Heart left ventricle (tissue), 13 donors: Measurements from ENCODE around the gene DIP2B.

Experiments
- POLR2A ChIP-seq, 2 donors: fragments of 450-650 bp; IDR thresholded peaks; one replicate each; pipeline ENCODE4 v1.6.1; 2017; ENCODE audit warnings: antibody characterized with exemption in 2 of 2, mild to moderate bottlenecking in 2 of 2, moderate library complexity in 2 of 2
- TF ChIP-seq, protein P1 (sequence below), 12 donors: fragments of 200-600 bp; sonication (generic) in 4 of 12; IDR thresholded peaks; one replicate each; pipeline versions ENCODE4 v1.5.0 to v1.8.0; 2018 to 2022; ENCODE audit warnings: antibody characterized with exemption in 12 of 12, mild to moderate bottlenecking in 5 of 12
- donor health status: ischemic (EF 13 %, LVEDD 7.1; RV severe dilation, severe dysfunction).
- donor health status: DM: no; HTN: yes; CAD: no.
- donor health status: DM: no; HTN: no; CAD: no.
- donor health status: ischemic (EF 25% LVEDD 6.9; RV normal size, moderate dysfunction).
- donor health status: ischemic (EF 25% LVEDD 5.7; RV mildly dilated, moderate dysfunction).
- donor health status: ischemic (EF 35%, LVEDD 5.7; RV mildly dilated, moderate dysfunction).
- donor health status: nonischemic (EF 11% LVEDD 7.7; RV severe dilation, severe dysfunction).
- donor health status: DM: yes; HTN: yes; CAD: no.
- donor health status: PGD.
- donor health status: ischemic (EF 29% LVEDD 5.4; RV normal size, mild dysfunction).
- donor health status: nonischemic (EF 23%, LVEDD 6.1; RV moderate dilation, normal function).

DNA sequence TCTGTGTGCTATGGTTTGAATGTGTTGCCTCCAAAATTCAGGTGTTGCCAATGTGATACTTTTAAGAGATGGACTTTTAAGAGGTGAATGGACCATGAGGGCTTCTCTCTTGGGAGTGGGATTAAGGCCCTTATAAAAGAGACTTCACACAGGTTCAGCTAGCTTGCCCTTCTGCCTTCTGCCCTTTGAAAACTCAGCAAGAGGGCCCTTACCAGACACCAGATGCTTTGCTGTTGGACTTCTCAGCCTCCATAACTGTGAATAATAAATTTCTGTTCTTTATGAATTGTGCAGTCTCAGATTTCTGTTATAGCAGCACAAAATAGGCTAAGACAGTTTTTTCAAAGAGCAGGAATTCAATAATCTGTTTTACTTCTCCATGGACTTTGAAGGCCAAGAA is 86.1 kb downstream of the DIP2B start:
- TF ChIP-seq, protein P1, sequence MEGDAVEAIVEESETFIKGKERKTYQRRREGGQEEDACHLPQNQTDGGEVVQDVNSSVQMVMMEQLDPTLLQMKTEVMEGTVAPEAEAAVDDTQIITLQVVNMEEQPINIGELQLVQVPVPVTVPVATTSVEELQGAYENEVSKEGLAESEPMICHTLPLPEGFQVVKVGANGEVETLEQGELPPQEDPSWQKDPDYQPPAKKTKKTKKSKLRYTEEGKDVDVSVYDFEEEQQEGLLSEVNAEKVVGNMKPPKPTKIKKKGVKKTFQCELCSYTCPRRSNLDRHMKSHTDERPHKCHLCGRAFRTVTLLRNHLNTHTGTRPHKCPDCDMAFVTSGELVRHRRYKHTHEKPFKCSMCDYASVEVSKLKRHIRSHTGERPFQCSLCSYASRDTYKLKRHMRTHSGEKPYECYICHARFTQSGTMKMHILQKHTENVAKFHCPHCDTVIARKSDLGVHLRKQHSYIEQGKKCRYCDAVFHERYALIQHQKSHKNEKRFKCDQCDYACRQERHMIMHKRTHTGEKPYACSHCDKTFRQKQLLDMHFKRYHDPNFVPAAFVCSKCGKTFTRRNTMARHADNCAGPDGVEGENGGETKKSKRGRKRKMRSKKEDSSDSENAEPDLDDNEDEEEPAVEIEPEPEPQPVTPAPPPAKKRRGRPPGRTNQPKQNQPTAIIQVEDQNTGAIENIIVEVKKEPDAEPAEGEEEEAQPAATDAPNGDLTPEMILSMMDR (IDR thresholded peaks at IDR 0.05) = no peak
- TF ChIP-seq POLR2A (IDR thresholded peaks at IDR 0.05) = no peak
